WTC11 (cell line): ENCODE measurements around the gene CD72. TPM values are rescaled to one million over a fixed set of nuclear protein-coding genes. Genes with fewer than 3 reads are reported as not detected.

Experiments used
- ATF1 ChIP-seq: sonication (generic); formaldehyde crosslinking; IDR thresholded peaks from 2 replicates; pipeline ENCODE4 v1.8.1; 2023; ENCODE audit warnings: mild to moderate bottlenecking, moderate library complexity, missing genetic modification reagents
- CBFB ChIP-seq: sonication (generic); formaldehyde crosslinking; IDR thresholded peaks from 2 replicates; pipeline ENCODE4 v1.8.1; 2022; ENCODE audit warnings: mild to moderate bottlenecking, low read depth, missing genetic modification reagents
- ESRRA ChIP-seq: sonication (generic); formaldehyde crosslinking; IDR thresholded peaks from 2 replicates; pipeline ENCODE4 v1.8.1; 2022; ENCODE audit warnings: mild to moderate bottlenecking, missing genetic modification reagents, borderline replicate concordance
- ETV6 ChIP-seq: sonication (generic); formaldehyde crosslinking; IDR thresholded peaks from 2 replicates; pipeline ENCODE4 v1.8.1; 2022; ENCODE audit warnings: mild to moderate bottlenecking, missing genetic modification reagents
- FOXJ3 ChIP-seq: sonication (generic); formaldehyde crosslinking; IDR thresholded peaks from 2 replicates; pipeline ENCODE4 v1.9.0; 2021; ENCODE audit warnings: missing genetic modification reagents, mild to moderate bottlenecking, borderline replicate concordance
- GABPB1 ChIP-seq: sonication (generic); formaldehyde crosslinking; IDR thresholded peaks from 2 replicates; pipeline ENCODE4 v1.8.1; 2023; ENCODE audit warnings: mild to moderate bottlenecking, missing genetic modification reagents
- HMGA2 ChIP-seq: fragments of 250-450 bp; sonication (Bioruptor Pico); IDR thresholded peaks from 2 replicates; pipeline ENCODE4 v1.4.0; 2021; ENCODE audit warnings: mild to moderate bottlenecking, moderate library complexity
- IRF2 ChIP-seq: sonication (generic); formaldehyde crosslinking; IDR thresholded peaks from 2 replicates; pipeline ENCODE4 v1.8.0; 2022; ENCODE audit warnings: low read depth, missing genetic modification reagents, borderline replicate concordance
- JUN ChIP-seq: sonication (generic); formaldehyde crosslinking; IDR thresholded peaks from 2 replicates; pipeline ENCODE4 v1.8.0; 2023; ENCODE audit warnings: mild to moderate bottlenecking, missing genetic modification reagents
- KAT7 ChIP-seq: sonication (generic); formaldehyde crosslinking; IDR thresholded peaks from 2 replicates; pipeline ENCODE4 v1.8.1; 2023; ENCODE audit warnings: missing genetic modification reagents, mild to moderate bottlenecking, borderline replicate concordance
- NFYB ChIP-seq: sonication (generic); formaldehyde crosslinking; conservative IDR thresholded peaks from 2 replicates; pipeline ENCODE4 v1.8.0; 2022; ENCODE audit warnings: low read depth, missing genetic modification reagents
- NR1H2 ChIP-seq: sonication (generic); formaldehyde crosslinking; IDR thresholded peaks from 2 replicates; pipeline ENCODE4 v1.9.0; 2021; ENCODE audit warnings: mild to moderate bottlenecking, moderate library complexity, missing genetic modification reagents
- NR3C1 ChIP-seq: sonication (generic); formaldehyde crosslinking; conservative IDR thresholded peaks from 2 replicates; pipeline ENCODE4 v1.8.1; 2023; ENCODE audit warnings: low read depth, mild to moderate bottlenecking, missing genetic modification reagents
- SMAD3 ChIP-seq: sonication (generic); formaldehyde crosslinking; IDR thresholded peaks from 2 replicates; pipeline ENCODE4 v1.8.0; 2022; ENCODE audit warnings: missing genetic modification reagents, mild to moderate bottlenecking, borderline replicate concordance
- SMAD4 ChIP-seq: sonication (generic); formaldehyde crosslinking; IDR thresholded peaks from 2 replicates; pipeline ENCODE4 v1.8.0; 2022; ENCODE audit warnings: mild to moderate bottlenecking, missing genetic modification reagents
- TEAD1 ChIP-seq: sonication (generic); formaldehyde crosslinking; IDR thresholded peaks from 2 replicates; pipeline ENCODE4 v1.8.0; 2022; ENCODE audit warnings: mild to moderate bottlenecking, missing genetic modification reagents
- ZBTB21 ChIP-seq: sonication (generic); formaldehyde crosslinking; IDR thresholded peaks from 2 replicates; pipeline ENCODE4 v1.8.1; 2023; ENCODE audit warnings: mild to moderate bottlenecking, missing genetic modification reagents, borderline replicate concordance
- ZNF219 ChIP-seq: sonication (generic); formaldehyde crosslinking; IDR thresholded peaks from 2 replicates; pipeline ENCODE4 v1.8.0; 2023; ENCODE audit warnings: missing genetic modification reagents, mild to moderate bottlenecking, borderline replicate concordance
- ZNF232 ChIP-seq: sonication (generic); formaldehyde crosslinking; IDR thresholded peaks from 2 replicates; pipeline ENCODE4 v1.8.0; 2022; ENCODE audit warnings: mild to moderate bottlenecking, missing genetic modification reagents
- ZNF317 ChIP-seq: sonication (generic); formaldehyde crosslinking; IDR thresholded peaks from 2 replicates; pipeline ENCODE4 v1.8.1; 2023; ENCODE audit warnings: low read depth, mild to moderate bottlenecking, moderate library complexity, missing genetic modification reagents, borderline replicate concordance
- ZNF416 ChIP-seq: fragments of 250-450 bp; sonication (Bioruptor Pico); IDR thresholded peaks from 2 replicates; pipeline ENCODE4 v1.9.0; 2021; ENCODE audit warnings: mild to moderate bottlenecking, inconsistent platforms
- ZNF423 ChIP-seq: fragments of 250-450 bp; sonication (Bioruptor Pico); IDR thresholded peaks from 2 replicates; pipeline ENCODE4 v2.1.2; 2022; ENCODE audit warnings: mild to moderate bottlenecking, moderate library complexity
- total RNA-seq: library from RNA; stranded (reverse); gene quantifications from 3 replicates; pipeline ENCODE4 v1.2.3, GENCODE V29; 2021
- TF ChIP-seq, protein P1 (sequence below): fragments of 250-450 bp; sonication (Bioruptor Pico); IDR thresholded peaks from 2 replicates; pipeline ENCODE4 v2.1.2; 2022; ENCODE audit warnings: mild to moderate bottlenecking, moderate library complexity
- TF ChIP-seq, protein P2 (sequence below): sonication (generic); formaldehyde crosslinking; conservative IDR thresholded peaks from 2 replicates; pipeline ENCODE4 v1.8.1; 2023; ENCODE audit warnings: mild to moderate bottlenecking, low read depth, missing genetic modification reagents, moderate library complexity
- TF ChIP-seq, protein P3 (sequence below): fragments of 200-600 bp; IDR thresholded peaks from 2 replicates; pipeline ENCODE4 v1.8.0; 2022; ENCODE audit warnings: antibody characterized with exemption
- TF ChIP-seq, protein P4 (sequence below): sonication (generic); formaldehyde crosslinking; IDR thresholded peaks from 2 replicates; pipeline ENCODE4 v1.8.1; 2023; ENCODE audit warnings: mild to moderate bottlenecking, missing genetic modification reagents, moderate library complexity
- TF ChIP-seq, protein P5 (sequence below): fragments of 250-450 bp; sonication (Bioruptor Pico); conservative IDR thresholded peaks from 2 replicates; pipeline ENCODE4 v1.9.0; 2021; ENCODE audit warnings: mild to moderate bottlenecking
- TF ChIP-seq, protein P6 (sequence below): sonication (generic); formaldehyde crosslinking; IDR thresholded peaks from 2 replicates; pipeline ENCODE4 v1.8.1; 2023; ENCODE audit warnings: mild to moderate bottlenecking, missing genetic modification reagents, moderate library complexity
- TF ChIP-seq, protein P7 (sequence below): fragments of 250-450 bp; sonication (Bioruptor Pico); IDR thresholded peaks from 2 replicates; pipeline ENCODE4 v1.8.0; 2021; ENCODE audit warnings: mild to moderate bottlenecking

The CD72 gene
- total RNA-seq, 1 experiment from 2014 or later = 2.9 TPM

DNA sequence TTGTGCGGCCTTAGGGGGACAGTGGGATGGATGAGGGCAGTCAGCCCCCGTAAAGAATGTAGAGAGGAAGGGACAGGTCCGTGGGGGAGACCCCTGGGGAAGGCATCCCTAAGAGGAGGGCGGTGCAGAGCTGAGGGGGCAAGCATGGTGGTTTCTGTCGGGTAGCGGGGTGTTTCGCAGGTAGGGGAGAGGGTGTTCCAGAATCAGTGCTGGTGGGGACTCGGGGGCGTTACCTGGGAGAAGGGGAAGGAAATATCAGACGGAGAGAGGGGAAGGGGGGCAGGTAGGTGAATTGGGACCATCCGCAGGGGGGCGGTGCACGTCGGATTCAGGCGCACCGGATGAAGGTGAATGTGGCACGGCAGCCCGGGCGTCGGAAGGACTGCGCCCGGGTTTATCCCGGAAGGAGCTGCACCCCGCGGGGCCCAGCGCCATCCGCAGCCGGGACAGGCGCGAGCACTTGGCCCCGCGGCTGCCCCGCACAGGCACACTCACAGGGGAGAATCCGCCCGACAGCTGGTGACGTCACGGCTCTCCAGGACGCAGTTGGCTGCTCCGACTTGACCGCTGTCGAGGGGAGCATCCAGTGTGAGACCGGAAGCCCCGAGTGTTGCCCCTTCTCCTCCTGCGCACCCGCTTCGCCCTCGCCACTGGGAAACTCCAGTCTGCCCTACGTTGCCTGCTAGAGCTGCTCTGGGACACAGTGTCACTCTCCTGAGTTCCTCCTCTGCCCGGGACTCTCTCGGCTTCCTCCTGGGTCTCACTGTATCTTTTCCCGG is 1.3 kb downstream of the CD72 start (continued):
- TF ChIP-seq FOXJ3 (CRISPR knock-in tag) (no peak), ZNF317 (CRISPR knock-in tag) (no peak), ESRRA (CRISPR knock-in tag) (no peak), IRF2 (CRISPR knock-in tag) (no peak), NR1H2 (CRISPR knock-in tag) (no peak), ETV6 (CRISPR knock-in tag) (no peak), SMAD3 (CRISPR knock-in tag) (no peak), NFYB (CRISPR knock-in tag) (no peak), HMGA2 (CRISPR knock-in tag) (no peak), ZNF232 (CRISPR knock-in tag) (no peak), SMAD4 (CRISPR knock-in tag) (no peak), GABPB1 (CRISPR knock-in tag) (no peak), TEAD1 (CRISPR knock-in tag) (no peak; the same call in 1 of the 2 replicates), NR3C1 (CRISPR knock-in tag) (no peak), KAT7 (CRISPR knock-in tag) (no peak), ZNF219 (0 out of 2 replicates have a peak, but pooled peaks have one; percentile 56), ZBTB21 (CRISPR knock-in tag) (peak; percentile 23; the same call in 1 of the 2 replicates), JUN (CRISPR knock-in tag) (peak; percentile 26; the same call in 1 of the 2 replicates), ZNF423 (CRISPR knock-in tag) (peak; percentile 54; the same call in 1 of the 2 replicates), ZNF416 (CRISPR knock-in tag) (no peak), ATF1 (CRISPR knock-in tag) (no peak), CBFB (CRISPR knock-in tag) (no peak)
- TF ChIP-seq, protein P1, sequence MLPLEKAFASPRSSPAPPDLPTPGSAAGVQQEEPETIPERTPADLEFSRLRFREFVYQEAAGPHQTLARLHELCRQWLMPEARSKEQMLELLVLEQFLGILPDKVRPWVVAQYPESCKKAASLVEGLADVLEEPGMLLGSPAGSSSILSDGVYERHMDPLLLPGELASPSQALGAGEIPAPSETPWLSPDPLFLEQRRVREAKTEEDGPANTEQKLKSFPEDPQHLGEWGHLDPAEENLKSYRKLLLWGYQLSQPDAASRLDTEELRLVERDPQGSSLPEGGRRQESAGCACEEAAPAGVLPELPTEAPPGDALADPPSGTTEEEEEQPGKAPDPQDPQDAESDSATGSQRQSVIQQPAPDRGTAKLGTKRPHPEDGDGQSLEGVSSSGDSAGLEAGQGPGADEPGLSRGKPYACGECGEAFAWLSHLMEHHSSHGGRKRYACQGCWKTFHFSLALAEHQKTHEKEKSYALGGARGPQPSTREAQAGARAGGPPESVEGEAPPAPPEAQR (CRISPR knock-in tag) = no peak
- TF ChIP-seq, protein P2, sequence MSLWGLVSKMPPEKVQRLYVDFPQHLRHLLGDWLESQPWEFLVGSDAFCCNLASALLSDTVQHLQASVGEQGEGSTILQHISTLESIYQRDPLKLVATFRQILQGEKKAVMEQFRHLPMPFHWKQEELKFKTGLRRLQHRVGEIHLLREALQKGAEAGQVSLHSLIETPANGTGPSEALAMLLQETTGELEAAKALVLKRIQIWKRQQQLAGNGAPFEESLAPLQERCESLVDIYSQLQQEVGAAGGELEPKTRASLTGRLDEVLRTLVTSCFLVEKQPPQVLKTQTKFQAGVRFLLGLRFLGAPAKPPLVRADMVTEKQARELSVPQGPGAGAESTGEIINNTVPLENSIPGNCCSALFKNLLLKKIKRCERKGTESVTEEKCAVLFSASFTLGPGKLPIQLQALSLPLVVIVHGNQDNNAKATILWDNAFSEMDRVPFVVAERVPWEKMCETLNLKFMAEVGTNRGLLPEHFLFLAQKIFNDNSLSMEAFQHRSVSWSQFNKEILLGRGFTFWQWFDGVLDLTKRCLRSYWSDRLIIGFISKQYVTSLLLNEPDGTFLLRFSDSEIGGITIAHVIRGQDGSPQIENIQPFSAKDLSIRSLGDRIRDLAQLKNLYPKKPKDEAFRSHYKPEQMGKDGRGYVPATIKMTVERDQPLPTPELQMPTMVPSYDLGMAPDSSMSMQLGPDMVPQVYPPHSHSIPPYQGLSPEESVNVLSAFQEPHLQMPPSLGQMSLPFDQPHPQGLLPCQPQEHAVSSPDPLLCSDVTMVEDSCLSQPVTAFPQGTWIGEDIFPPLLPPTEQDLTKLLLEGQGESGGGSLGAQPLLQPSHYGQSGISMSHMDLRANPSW = no peak
- TF ChIP-seq, protein P3, sequence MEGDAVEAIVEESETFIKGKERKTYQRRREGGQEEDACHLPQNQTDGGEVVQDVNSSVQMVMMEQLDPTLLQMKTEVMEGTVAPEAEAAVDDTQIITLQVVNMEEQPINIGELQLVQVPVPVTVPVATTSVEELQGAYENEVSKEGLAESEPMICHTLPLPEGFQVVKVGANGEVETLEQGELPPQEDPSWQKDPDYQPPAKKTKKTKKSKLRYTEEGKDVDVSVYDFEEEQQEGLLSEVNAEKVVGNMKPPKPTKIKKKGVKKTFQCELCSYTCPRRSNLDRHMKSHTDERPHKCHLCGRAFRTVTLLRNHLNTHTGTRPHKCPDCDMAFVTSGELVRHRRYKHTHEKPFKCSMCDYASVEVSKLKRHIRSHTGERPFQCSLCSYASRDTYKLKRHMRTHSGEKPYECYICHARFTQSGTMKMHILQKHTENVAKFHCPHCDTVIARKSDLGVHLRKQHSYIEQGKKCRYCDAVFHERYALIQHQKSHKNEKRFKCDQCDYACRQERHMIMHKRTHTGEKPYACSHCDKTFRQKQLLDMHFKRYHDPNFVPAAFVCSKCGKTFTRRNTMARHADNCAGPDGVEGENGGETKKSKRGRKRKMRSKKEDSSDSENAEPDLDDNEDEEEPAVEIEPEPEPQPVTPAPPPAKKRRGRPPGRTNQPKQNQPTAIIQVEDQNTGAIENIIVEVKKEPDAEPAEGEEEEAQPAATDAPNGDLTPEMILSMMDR = no peak
- TF ChIP-seq, protein P4, sequence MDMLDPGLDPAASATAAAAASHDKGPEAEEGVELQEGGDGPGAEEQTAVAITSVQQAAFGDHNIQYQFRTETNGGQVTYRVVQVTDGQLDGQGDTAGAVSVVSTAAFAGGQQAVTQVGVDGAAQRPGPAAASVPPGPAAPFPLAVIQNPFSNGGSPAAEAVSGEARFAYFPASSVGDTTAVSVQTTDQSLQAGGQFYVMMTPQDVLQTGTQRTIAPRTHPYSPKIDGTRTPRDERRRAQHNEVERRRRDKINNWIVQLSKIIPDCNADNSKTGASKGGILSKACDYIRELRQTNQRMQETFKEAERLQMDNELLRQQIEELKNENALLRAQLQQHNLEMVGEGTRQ (CRISPR knock-in tag) = no peak
- TF ChIP-seq, protein P5, sequence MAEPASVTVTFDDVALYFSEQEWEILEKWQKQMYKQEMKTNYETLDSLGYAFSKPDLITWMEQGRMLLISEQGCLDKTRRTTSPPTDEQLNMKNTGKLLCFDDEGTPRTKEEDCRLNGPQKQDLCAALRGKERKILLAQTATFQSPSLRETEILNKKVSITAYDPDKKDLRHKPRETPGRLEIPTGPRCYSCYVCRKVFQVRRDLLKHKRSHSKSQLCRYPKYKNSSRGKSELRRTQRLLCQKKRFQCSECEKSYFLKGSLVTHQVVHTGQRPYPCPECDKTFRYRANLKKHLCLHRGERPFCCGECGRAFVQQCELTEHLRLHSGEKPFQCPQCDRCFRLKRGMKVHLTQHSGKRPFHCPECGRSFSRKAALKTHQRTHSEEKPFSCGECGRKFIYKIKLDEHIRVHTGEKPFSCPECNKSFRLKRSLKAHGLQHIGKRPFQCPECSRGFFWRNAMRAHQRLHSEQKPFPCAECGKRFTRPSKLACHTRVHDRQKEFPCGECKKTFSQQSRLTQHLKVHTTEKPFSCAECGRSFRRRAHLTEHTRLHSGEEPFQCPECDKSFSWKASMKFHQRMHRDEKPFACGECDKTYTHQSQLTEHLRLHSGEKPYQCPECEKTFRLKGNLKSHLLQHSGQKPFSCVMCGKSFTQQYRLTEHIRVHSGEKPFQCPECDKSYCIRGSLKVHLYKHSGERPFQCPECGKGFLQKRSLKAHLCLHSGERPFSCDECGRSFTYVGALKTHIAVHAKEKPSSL = no peak
- TF ChIP-seq, protein P6, sequence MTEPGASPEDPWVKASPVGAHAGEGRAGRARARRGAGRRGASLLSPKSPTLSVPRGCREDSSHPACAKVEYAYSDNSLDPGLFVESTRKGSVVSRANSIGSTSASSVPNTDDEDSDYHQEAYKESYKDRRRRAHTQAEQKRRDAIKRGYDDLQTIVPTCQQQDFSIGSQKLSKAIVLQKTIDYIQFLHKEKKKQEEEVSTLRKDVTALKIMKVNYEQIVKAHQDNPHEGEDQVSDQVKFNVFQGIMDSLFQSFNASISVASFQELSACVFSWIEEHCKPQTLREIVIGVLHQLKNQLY (CRISPR knock-in tag) = no peak
- TF ChIP-seq, protein P7, sequence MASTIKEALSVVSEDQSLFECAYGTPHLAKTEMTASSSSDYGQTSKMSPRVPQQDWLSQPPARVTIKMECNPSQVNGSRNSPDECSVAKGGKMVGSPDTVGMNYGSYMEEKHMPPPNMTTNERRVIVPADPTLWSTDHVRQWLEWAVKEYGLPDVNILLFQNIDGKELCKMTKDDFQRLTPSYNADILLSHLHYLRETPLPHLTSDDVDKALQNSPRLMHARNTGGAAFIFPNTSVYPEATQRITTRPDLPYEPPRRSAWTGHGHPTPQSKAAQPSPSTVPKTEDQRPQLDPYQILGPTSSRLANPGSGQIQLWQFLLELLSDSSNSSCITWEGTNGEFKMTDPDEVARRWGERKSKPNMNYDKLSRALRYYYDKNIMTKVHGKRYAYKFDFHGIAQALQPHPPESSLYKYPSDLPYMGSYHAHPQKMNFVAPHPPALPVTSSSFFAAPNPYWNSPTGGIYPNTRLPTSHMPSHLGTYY (CRISPR knock-in tag) = no peak
